IMR-90 (cell line): ENCODE data around the gene CFAP52. TPM values are rescaled to one million over a fixed set of nuclear protein-coding genes. Genes with fewer than 3 reads are reported as not detected.

Experiments used
- ATAC-seq: fragments of 200-7000 bp; cut with Tn5 transposase; 2 replicates; pipeline ENCODE4 v1.9.1; 2020; ENCODE audit warnings: low read depth, mild to moderate bottlenecking, moderate library complexity
- BruUV-seq: library from RNA; stranded (reverse); fragments of 400-500 nt; replicated peaks from 2 replicates; lab custom pipeline; 2021; lab: Mats Ljungman, UMichigan
- CTCF ChIA-PET: fragments of 300-600 bp; formaldehyde crosslinking; extraction: SDS; loops from one replicate; lab custom pipeline; 2021; ENCODE audit warnings: antibody characterized with exemption; lab: Yijun Ruan, JAX
- POLR2A ChIA-PET: fragments of 300-600 bp; sonication (Branson Sonifier 250); formaldehyde crosslinking; loops from one replicate; lab custom pipeline; 2022; ENCODE audit warnings: antibody characterized with exemption; ENCODE audit not compliant: unreplicated experiment; lab: Charles Lee
- DNase-seq: peaks from one replicate; pipeline ENCODE4 v3.0.0; 2013
- H2AFZ ChIP-seq: replicated peaks from 2 replicates; pipeline ENCODE3; 2013; ENCODE audit warnings: low read length, mild to moderate bottlenecking; ENCODE audit not compliant: poor library complexity
- H2AK5ac ChIP-seq: 2 replicates; pipeline ENCODE4 v1.6.1; 2013; ENCODE audit warnings: low read depth, low read length, inconsistent platforms
- H2AK9ac ChIP-seq: replicated peaks from 2 replicates; pipeline ENCODE3; 2013; ENCODE audit warnings: mild to moderate bottlenecking, low read depth, low read length, moderate library complexity; ENCODE audit not compliant: poor library complexity
- H2BK120ac ChIP-seq: 2 replicates; pipeline ENCODE4 v1.6.1; 2013; ENCODE audit warnings: low read depth, low read length, inconsistent platforms
- H2BK15ac ChIP-seq: 3 replicates; pipeline ENCODE4 v1.6.1; 2013; ENCODE audit warnings: low read depth, low read length, inconsistent platforms
- H2BK20ac ChIP-seq: 2 replicates; pipeline ENCODE4 v1.6.1; 2013; ENCODE audit warnings: low read depth, mild to moderate bottlenecking, inconsistent platforms, low read length, moderate library complexity
- H2BK5ac ChIP-seq: 2 replicates; pipeline ENCODE4 v1.6.1; 2013; ENCODE audit warnings: mild to moderate bottlenecking, low read depth, low read length, inconsistent platforms; ENCODE audit not compliant: poor library complexity, severe bottlenecking
- H3K14ac ChIP-seq: replicated peaks from 2 replicates; pipeline ENCODE4 v1.6.1; 2013; ENCODE audit warnings: low read depth, low read length, inconsistent platforms
- H3K18ac ChIP-seq: 2 replicates; pipeline ENCODE4 v1.6.1; 2013; ENCODE audit warnings: low read depth, low read length, control low read depth
- H3K23ac ChIP-seq: 2 replicates; pipeline ENCODE4 v1.6.1; 2013; ENCODE audit warnings: low read depth, low read length, inconsistent platforms
- H3K27ac ChIP-seq: 2 replicates; pipeline ENCODE4 v1.5.1; 2013; ENCODE audit warnings: mild to moderate bottlenecking, control low read depth, low read length; ENCODE audit not compliant: insufficient read depth
- H3K27me3 ChIP-seq: 2 replicates; pipeline ENCODE4 v1.6.1; 2013; ENCODE audit warnings: low read length; ENCODE audit not compliant: control insufficient read depth, insufficient read depth
- H3K36me3 ChIP-seq: 2 replicates; pipeline ENCODE4 v1.6.1; 2013; ENCODE audit warnings: low read length, mixed read lengths; ENCODE audit not compliant: control insufficient read depth, insufficient read depth
- H3K4ac ChIP-seq: 2 replicates; pipeline ENCODE4 v1.6.1; 2013; ENCODE audit warnings: low read depth, low read length, inconsistent platforms
- H3K4me1 ChIP-seq: 2 replicates; pipeline ENCODE4 v1.6.1; 2013; ENCODE audit warnings: low read length, mixed read lengths; ENCODE audit not compliant: control insufficient read depth, insufficient read depth
- H3K4me2 ChIP-seq: 2 replicates; pipeline ENCODE4 v1.6.1; 2013; ENCODE audit warnings: low read depth, mild to moderate bottlenecking, control low read depth, low read length, moderate library complexity
- H3K4me3 ChIP-seq: 2 replicates; pipeline ENCODE4 v1.5.1; 2013; ENCODE audit warnings: low read depth, mild to moderate bottlenecking, control low read depth, low read length, moderate library complexity; ENCODE audit not compliant: insufficient read depth
- H3K56ac ChIP-seq: 2 replicates; pipeline ENCODE4 v1.6.1; 2013; ENCODE audit warnings: low read length, inconsistent platforms; ENCODE audit not compliant: insufficient read depth; ENCODE audit errors: extremely low read depth
- H3K79me1 ChIP-seq, 2 experiments: 2 replicates each; pipeline ENCODE4 v1.6.1; 2013; ENCODE audit warnings: low read length in 2 of 2, inconsistent platforms in 1 of 2, low read depth in 1 of 2
- H3K9ac ChIP-seq: 2 replicates; pipeline ENCODE4 v1.6.1; 2013; ENCODE audit warnings: low read depth, low read length, control low read depth
- H3K9me1 ChIP-seq: 2 replicates; pipeline ENCODE4 v1.6.1; 2013; ENCODE audit warnings: low read length, inconsistent platforms; ENCODE audit not compliant: insufficient read depth
- H3K9me3 ChIP-seq: 2 replicates; pipeline ENCODE4 v1.6.1; 2013; ENCODE audit warnings: low read length; ENCODE audit not compliant: control insufficient read depth, insufficient read depth
- H4K20me1 ChIP-seq: 2 replicates; pipeline ENCODE4 v1.6.1; 2013; ENCODE audit warnings: low read length, inconsistent platforms; ENCODE audit not compliant: insufficient read depth
- H4K5ac ChIP-seq: 2 replicates; pipeline ENCODE4 v1.6.1; 2013; ENCODE audit warnings: mild to moderate bottlenecking, low read depth, low read length, control low read depth
- H4K8ac ChIP-seq, 2 experiments: 2 replicates each; pipeline ENCODE4 v1.6.1; 2013; ENCODE audit warnings: low read depth in 2 of 2, low read length in 2 of 2, control low read depth in 1 of 2, inconsistent platforms in 1 of 2
- H4K91ac ChIP-seq: 2 replicates; pipeline ENCODE4 v1.6.1; 2013; ENCODE audit warnings: low read depth, low read length, inconsistent platforms; ENCODE audit not compliant: insufficient read depth
- BHLHE40 ChIP-seq: fragments of 150-350 bp; IDR thresholded peaks from 2 replicates; pipeline ENCODE4 v1.6.1; 2016; ENCODE audit warnings: mild to moderate bottlenecking, low read depth, low read length
- RCOR1 ChIP-seq: IDR thresholded peaks from 2 replicates; pipeline ENCODE4 v1.6.1; 2012; ENCODE audit warnings: mild to moderate bottlenecking, low read length, improper control_type of control experiment; ENCODE audit not compliant: insufficient replicate concordance
- WGBS, 2 experiments: methylation state at CpG; one replicate each; pipeline versions ENCODE4 v1.1.5 to v1.1.7; 2013; ENCODE audit warnings: missing lambda C conversion rate in 2 of 2; ENCODE audit not compliant: insufficient read length in 1 of 2; ENCODE audit errors: extremely low coverage in 2 of 2; 5-methylcytosine and 5-hydroxymethylcytosine counted together
- dilution Hi-C: fragments of 300-500 bp; cut with HindIII; formaldehyde crosslinking; loops from one replicate; pipeline ENCODE4 v1.14.3; 2018; ENCODE audit warnings: low sequenced_read_pairs; ENCODE audit not compliant: unreplicated experiment
- in situ Hi-C: fragments of 300-500 bp; cut with MboI; formaldehyde crosslinking; loops from 3 replicates; pipeline ENCODE4 v1.14.3; 2019; ENCODE audit warnings: low sequenced_read_pairs, inconsistent platforms, mixed read lengths
- intact Hi-C: fragments of 100-400 bp; cut with micrococcal nuclease; formaldehyde crosslinking; loops from 2 replicates; pipeline ENCODE4 v1.10.0; 2022
- polyA plus RNA-seq, 3 experiments: library from polyadenylated mRNA; depleted of rRNA; stranded (reverse); fragments of >200 nt; gene quantifications; 2 replicates each; pipeline ENCODE4 v1.2.3, GENCODE V29; 2012; ENCODE audit warnings: low replicate concordance in 1 of 3
- total RNA-seq: library from RNA; depleted of rRNA; stranded (reverse); fragments of >200 nt; gene quantifications from 2 replicates; pipeline ENCODE4 v1.2.3, GENCODE V29; 2012
- TF ChIP-seq, protein P1 (sequence below): fragments of 150-350 bp; IDR thresholded peaks from 2 replicates; pipeline ENCODE4 v1.6.1; 2017; ENCODE audit warnings: mild to moderate bottlenecking, antibody characterized with exemption, low read length, low read depth

The CFAP52 gene
- total and polyA plus RNA-seq, 2 of the 4 experiments (the other 2 are of a cell fraction), result 0.22 TPM; not detected in 1

- no peak for ATAC-seq
- BruUV-seq, result no TSS peak
- Histone ChIP-seq H4K20me1 (no peaks in the 10 kb centered on the region), H3K14ac (no peak overlapping the region), H3K56ac (no peak overlapping the region), H2BK120ac (no peak overlapping the region), H4K5ac (no peak overlapping the region), H3K4me1 (no peaks in the 10 kb centered on the region), H2AK5ac (no peak overlapping the region), H3K9me3 (peaks cover 11% of the 10 kb centered on the region), H4K91ac (no peak overlapping the region), H3K4me3 (no peak overlapping the region), H3K79me1 (no peaks in the 10 kb centered on the region), H3K36me3 (no peaks in the 10 kb centered on the region), H2AFZ (no peak overlapping the region), H3K27me3 (no peaks in the 10 kb centered on the region), H3K4ac (no peak overlapping the region), H3K4me2 (no peak overlapping the region), H3K23ac (no peak overlapping the region), H2BK20ac (no peak overlapping the region), H2AK9ac (no peak overlapping the region), H3K9ac (no peak overlapping the region), H2BK15ac (no peak overlapping the region), H2BK5ac (no peak overlapping the region), H3K9me1 (no peaks in the 10 kb centered on the region), H3K18ac (no peak overlapping the region), H3K27ac (no peak overlapping the region), H4K8ac (no peak overlapping the region)
- in situ Hi-C loops (no loop called here), dilution Hi-C loops (no loop called here), intact Hi-C loops (no loop called here)
- TF ChIP-seq, protein P1, sequence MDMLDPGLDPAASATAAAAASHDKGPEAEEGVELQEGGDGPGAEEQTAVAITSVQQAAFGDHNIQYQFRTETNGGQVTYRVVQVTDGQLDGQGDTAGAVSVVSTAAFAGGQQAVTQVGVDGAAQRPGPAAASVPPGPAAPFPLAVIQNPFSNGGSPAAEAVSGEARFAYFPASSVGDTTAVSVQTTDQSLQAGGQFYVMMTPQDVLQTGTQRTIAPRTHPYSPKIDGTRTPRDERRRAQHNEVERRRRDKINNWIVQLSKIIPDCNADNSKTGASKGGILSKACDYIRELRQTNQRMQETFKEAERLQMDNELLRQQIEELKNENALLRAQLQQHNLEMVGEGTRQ, result no peak
- no peak for TF ChIP-seq RCOR1
- no peak for TF ChIP-seq BHLHE40
- ChIA-PET CTCF (no interaction called here), POLR2A (no interaction called here)
- WGBS, 2 experiments, result 70% methylated on average over 6 of the region's 10 CpGs; no CpG with 5 or more reads in 1 of the 2 experiments
- DNase-seq, result no peak
Measured at GRCh38 chr17:9628509-9628908, 52.1 kb downstream of the CFAP52 start.
